CD4-positive, alpha-beta memory T cell (primary cell): Measurements from ENCODE around the gene YIPF3. TPM values are rescaled to one million over a fixed set of nuclear protein-coding genes. Genes with fewer than 3 reads are reported as not detected.

Source experiments
- CTCF ChIA-PET: fragments of 350-600 bp; sonication (Branson Sonifier 250); formaldehyde crosslinking; loops from one replicate; lab custom pipeline; 2021; ENCODE audit warnings: inconsistent platforms; ENCODE audit not compliant: partially characterized antibody; lab: Charles Lee
- POLR2A ChIA-PET: fragments of 350-600 bp; sonication (Branson Sonifier 250); formaldehyde crosslinking; loops from one replicate; lab custom pipeline; 2021; ENCODE audit not compliant: partially characterized antibody; lab: Charles Lee
- DNase-seq, 5 donors: peaks; one replicate each; pipeline versions ENCODE4 v3.0.0 to v3.0.0-alpha.2; 2020 to 2022; ENCODE audit warnings: mixed read lengths in 1 of 5
- H3K27ac ChIP-seq: one replicate; pipeline ENCODE4 v1.7.0; 2013; ENCODE audit warnings: low read depth, low read length
- H3K27me3 ChIP-seq: 2 replicates; pipeline ENCODE4 v1.7.0; 2013; ENCODE audit warnings: mild to moderate bottlenecking, low read length, moderate library complexity; ENCODE audit not compliant: insufficient read depth
- H3K36me3 ChIP-seq: 2 replicates; pipeline ENCODE4 v1.7.0; 2013; ENCODE audit warnings: mild to moderate bottlenecking, low read length, moderate library complexity; ENCODE audit not compliant: insufficient read depth
- H3K4me1 ChIP-seq: 2 replicates; pipeline ENCODE4 v1.7.0; 2013; ENCODE audit warnings: mild to moderate bottlenecking, low read length, moderate library complexity; ENCODE audit not compliant: insufficient read depth
- H3K4me3 ChIP-seq, 2 donors: one replicate each; pipeline ENCODE4 v1.7.0; 2013; ENCODE audit warnings: low read length in 2 of 2, mild to moderate bottlenecking in 1 of 2
- H3K9me3 ChIP-seq, 2 donors: one replicate each; pipeline ENCODE4 v1.7.0; 2013; ENCODE audit warnings: low read length in 2 of 2, control low read depth in 1 of 2; ENCODE audit not compliant: control insufficient read depth in 1 of 2
- H3K27ac Mint-ChIP-seq, 7 donors: one replicate each; pipeline ENCODE4 v1.8.0; 2020 to 2021; ENCODE audit warnings: mixed read lengths in 7 of 7, mild to moderate bottlenecking in 6 of 7, inconsistent platforms in 3 of 7, moderate library complexity in 3 of 7
- H3K27me3 Mint-ChIP-seq, 2 donors: one replicate each; pipeline ENCODE4 v1.8.0; 2020 to 2021; ENCODE audit warnings: mixed read lengths in 2 of 2
- H3K36me3 Mint-ChIP-seq, 2 donors: one replicate each; pipeline ENCODE4 v1.8.0; 2020 to 2021; ENCODE audit warnings: mixed read lengths in 2 of 2, inconsistent platforms in 1 of 2, mild to moderate bottlenecking in 1 of 2
- H3K4me1 Mint-ChIP-seq, 4 donors: one replicate each; pipeline ENCODE4 v1.8.0; 2020 to 2021; ENCODE audit warnings: mixed read lengths in 4 of 4, mild to moderate bottlenecking in 1 of 4
- H3K4me3 Mint-ChIP-seq, 8 donors: one replicate each; pipeline ENCODE4 v1.8.0; 2020 to 2021; ENCODE audit warnings: mixed read lengths in 8 of 8, mild to moderate bottlenecking in 7 of 8, moderate library complexity in 6 of 8, inconsistent platforms in 3 of 8
- H3K9me3 Mint-ChIP-seq, 8 donors: one replicate each; pipeline ENCODE4 v1.8.0; 2020 to 2021; ENCODE audit warnings: mixed read lengths in 8 of 8, mild to moderate bottlenecking in 5 of 8, inconsistent platforms in 3 of 8, moderate library complexity in 1 of 8
- intact Hi-C: fragments of 100-400 bp; cut with micrococcal nuclease; formaldehyde crosslinking; loops from one replicate; pipeline ENCODE4 v1.15.1; 2023
- polyA plus RNA-seq, 2 donors: library from polyadenylated mRNA; unstranded; fragments of 300-500 nt; fragmentation: Illumina TruSeq; gene quantifications; one replicate each; pipeline ENCODE4 v1.2.3, GENCODE V29; 2021
- total RNA-seq, 2 experiments: library from RNA; stranded (reverse); gene quantifications; one replicate each; pipeline ENCODE4 v1.2.3, GENCODE V29; 2021

Gene YIPF3
- total and polyA plus RNA-seq, 4 experiments from 2014 or later, result 74.8 to 94.7 (median 82.5) TPM

DNA sequence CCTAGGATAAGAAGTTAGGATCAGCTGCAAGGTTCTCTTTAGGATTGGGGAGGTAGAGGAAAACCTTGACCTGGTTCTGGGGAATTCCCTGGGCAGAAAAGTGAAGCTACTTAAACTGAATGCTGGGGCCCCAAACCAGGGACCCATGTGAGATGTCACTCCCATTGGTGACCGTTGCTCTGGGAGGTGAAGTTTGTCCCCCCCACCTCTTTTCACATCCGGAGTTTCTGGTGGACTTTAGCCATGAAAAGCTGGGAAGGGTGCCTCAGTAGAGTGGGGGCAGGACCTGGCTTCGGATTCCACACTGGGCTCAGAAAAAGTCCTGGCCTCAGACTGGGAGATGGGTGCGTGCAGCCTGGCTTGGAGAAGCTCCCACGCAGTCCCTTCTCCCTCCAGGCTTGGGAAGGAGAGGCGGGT lies 26.2 kb downstream of the YIPF3 start:
- ChIA-PET CTCF (interaction anchor here (0.6 to 9.1 kb wide), 2 partner anchors 14 to 83 kb away, joined by 3 to 108 read pairs; no protein-coding TSS in a partner anchor), POLR2A (no interaction called here)
- intact Hi-C loops, result loop anchor here (1.0 kb wide), 1 partner anchor 9 kb away; no protein-coding TSS in a partner anchor
- Mint-ChIP-seq H3K36me3 (peaks cover 4 to 21% of the 10 kb centered on the region in 2 donors), H3K4me3 (no peak overlapping the region), H3K27me3 (no peaks in the 10 kb centered on the region), H3K27ac (peak overlapping the region in 1 of 7 donors; percentile 48), H3K4me1 (peaks cover 25 to 40% (median 27%) of the 10 kb centered on the region in 4 donors), H3K9me3 (peaks cover 0 to 2% (median 0%) of the 10 kb centered on the region in 8 donors)
- no peak for DNase-seq
- H3K4me3 ChIP-seq, result no peak overlapping the region
- peaks cover 25% of the 10 kb centered on the region for H3K4me1 ChIP-seq
- no peaks in the 10 kb centered on the region for H3K36me3 ChIP-seq
- H3K27me3 ChIP-seq, result no peaks in the 10 kb centered on the region
- H3K9me3 ChIP-seq, result no peaks in the 10 kb centered on the region
- no peak overlapping the region for H3K27ac ChIP-seq

DNA sequence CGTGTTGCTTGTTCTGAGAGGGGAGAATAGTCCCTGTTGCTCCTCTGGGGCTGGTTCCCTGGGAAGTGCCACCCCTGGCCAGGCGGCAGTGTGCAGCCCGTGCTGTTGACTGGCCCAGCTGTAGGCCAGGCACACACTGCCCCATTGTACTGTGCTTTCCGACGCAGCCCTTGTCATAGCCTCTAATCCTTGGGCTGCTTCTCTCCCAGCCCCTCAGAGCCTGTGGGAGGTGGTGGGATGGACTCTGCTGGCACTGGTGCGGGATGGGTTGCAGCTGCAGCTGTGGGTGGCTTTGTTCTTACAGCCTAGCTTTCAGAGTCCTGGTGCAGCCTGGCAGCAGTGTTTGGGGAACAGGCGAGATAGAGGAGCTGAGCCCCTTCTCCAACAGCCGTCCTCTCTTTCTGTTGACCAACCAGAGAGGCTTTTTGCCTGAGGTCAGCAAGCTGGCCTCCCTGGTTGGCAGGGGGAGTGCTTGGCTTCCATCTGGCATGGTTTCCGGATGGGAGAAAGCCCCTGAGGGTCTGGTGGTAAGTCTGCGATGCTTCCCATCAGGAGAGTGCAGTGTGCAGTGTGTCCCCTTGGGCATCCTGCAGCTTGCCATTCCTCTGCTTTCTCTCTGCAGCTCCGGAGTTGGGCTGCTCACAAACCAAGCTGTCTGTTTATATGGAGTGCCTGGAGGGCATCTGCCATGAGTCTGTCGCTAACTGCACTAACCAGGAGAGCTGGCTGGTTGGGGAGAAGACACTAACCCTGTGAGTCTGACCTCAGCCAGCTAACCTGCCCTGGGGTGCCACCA lies 27.3 kb downstream of the YIPF3 start:
- H3K9me3 Mint-ChIP-seq, result peaks cover 0 to 2% (median 0%) of the 10 kb centered on the region in 8 donors
- ChIA-PET POLR2A (no interaction called here), CTCF (interaction anchor here (1.0 to 9.1 kb wide), 3 partner anchors 9 to 37 kb away, joined by 3 to 108 read pairs (median 3); no protein-coding TSS in a partner anchor)
- Histone ChIP-seq H3K27me3 (no peaks in the 10 kb centered on the region), H3K27ac (no peak overlapping the region), H3K4me1 (peaks cover 15% of the 10 kb centered on the region), H3K9me3 (no peaks in the 10 kb centered on the region), H3K36me3 (no peaks in the 10 kb centered on the region), H3K4me3 (no peak overlapping the region)
- H3K4me1 Mint-ChIP-seq, result peaks cover 17 to 39% (median 21%) of the 10 kb centered on the region in 4 donors
- no peak overlapping the region for H3K4me3 Mint-ChIP-seq
- no peak for DNase-seq
- no peaks in the 10 kb centered on the region for H3K27me3 Mint-ChIP-seq
- peaks cover 4 to 22% of the 10 kb centered on the region in 2 donors for H3K36me3 Mint-ChIP-seq
- intact Hi-C loops, result loop anchor here (1.0 kb wide), 1 partner anchor 8 kb away; no protein-coding TSS in a partner anchor
- peak overlapping the region in 3 of 7 donors; percentile 22 to 68 (median 60) for H3K27ac Mint-ChIP-seq

- no peaks in the 10 kb centered on the region for H3K36me3 ChIP-seq
- ChIA-PET CTCF (interaction anchor here (1.0 to 9.1 kb wide), 3 partner anchors 9 to 36 kb away, joined by 3 to 108 read pairs (median 3); no protein-coding TSS in a partner anchor), POLR2A (no interaction called here)
Observed at GRCh38 chr6:43488667-43489276, 28.0 kb downstream of the YIPF3 start.

DNA sequence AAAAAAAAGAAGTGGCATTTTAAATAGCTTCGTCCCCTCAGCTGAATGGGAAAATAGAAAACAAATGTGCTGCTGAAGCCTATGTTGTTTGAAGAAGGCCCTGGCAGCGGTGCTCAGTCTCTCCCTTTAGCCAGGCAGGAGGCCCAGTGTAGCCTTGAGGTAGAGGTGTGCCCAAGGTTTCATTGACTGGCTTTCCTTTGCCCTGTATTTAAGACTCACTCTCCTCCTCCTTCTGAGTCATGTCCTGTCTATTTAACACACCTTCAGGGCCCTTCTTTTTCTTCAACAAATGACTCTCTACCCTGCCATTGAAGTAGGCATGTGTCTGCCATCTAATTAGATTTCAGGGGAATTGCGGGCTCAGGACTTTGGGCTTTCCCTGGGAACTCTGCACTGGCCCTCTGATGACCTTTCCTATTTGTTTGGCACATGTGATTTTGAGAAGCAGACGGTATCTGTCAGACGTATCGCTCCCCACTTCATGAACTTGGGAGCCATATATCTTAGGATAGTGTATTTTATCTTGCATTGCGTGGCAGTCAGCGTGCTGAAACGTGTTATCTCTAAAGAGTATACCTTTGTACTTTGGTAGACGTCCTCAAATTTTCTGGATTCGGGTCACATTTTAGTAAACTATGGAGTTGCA lies 35.0 kb downstream of the YIPF3 start:
- Mint-ChIP-seq H3K9me3 (no peaks in the 10 kb centered on the region), H3K27me3 (no peaks in the 10 kb centered on the region), H3K4me1 (peaks cover 42 to 56% (median 48%) of the 10 kb centered on the region in 4 donors), H3K27ac (peak overlapping the region in 1 of 7 donors; percentile 26), H3K4me3 (no peak overlapping the region), H3K36me3 (peaks cover 0 to 19% of the 10 kb centered on the region in 2 donors)
- H3K9me3 ChIP-seq, result no peaks in the 10 kb centered on the region
- no peaks in the 10 kb centered on the region for H3K36me3 ChIP-seq
- peaks cover 25% of the 10 kb centered on the region for H3K4me1 ChIP-seq
- H3K4me3 ChIP-seq, result no peak overlapping the region
- POLR2A ChIA-PET, result no interaction called here
- CTCF ChIA-PET, result interaction anchor here (0.9 kb wide), 1 partner anchor 13 kb away, joined by 4 read pairs; no protein-coding TSS in a partner anchor
- no peak for DNase-seq
- no peaks in the 10 kb centered on the region for H3K27me3 ChIP-seq
- H3K27ac ChIP-seq, result no peak overlapping the region
- intact Hi-C loops, result loop anchor here (1.0 kb wide), 1 partner anchor 9 kb away; no protein-coding TSS in a partner anchor

More at GRCh38 chr6:43488667-43489276, 28.0 kb downstream of the YIPF3 start:
- H3K27ac ChIP-seq, result no peak overlapping the region
- peaks cover 8% of the 10 kb centered on the region for H3K4me1 ChIP-seq
- intact Hi-C loops, result no loop called here
- no peak overlapping the region for H3K4me3 ChIP-seq
- Mint-ChIP-seq H3K4me1 (peaks cover 10 to 33% (median 16%) of the 10 kb centered on the region in 4 donors), H3K9me3 (peaks cover 0 to 2% (median 0%) of the 10 kb centered on the region in 8 donors), H3K36me3 (peaks cover 4 to 20% of the 10 kb centered on the region in 2 donors), H3K4me3 (no peak overlapping the region), H3K27me3 (no peaks in the 10 kb centered on the region), H3K27ac (peak overlapping the region in 2 of 7 donors; percentile 17 to 68)
- no peaks in the 10 kb centered on the region for H3K9me3 ChIP-seq
- H3K27me3 ChIP-seq, result no peaks in the 10 kb centered on the region
- no peak for DNase-seq

DNA sequence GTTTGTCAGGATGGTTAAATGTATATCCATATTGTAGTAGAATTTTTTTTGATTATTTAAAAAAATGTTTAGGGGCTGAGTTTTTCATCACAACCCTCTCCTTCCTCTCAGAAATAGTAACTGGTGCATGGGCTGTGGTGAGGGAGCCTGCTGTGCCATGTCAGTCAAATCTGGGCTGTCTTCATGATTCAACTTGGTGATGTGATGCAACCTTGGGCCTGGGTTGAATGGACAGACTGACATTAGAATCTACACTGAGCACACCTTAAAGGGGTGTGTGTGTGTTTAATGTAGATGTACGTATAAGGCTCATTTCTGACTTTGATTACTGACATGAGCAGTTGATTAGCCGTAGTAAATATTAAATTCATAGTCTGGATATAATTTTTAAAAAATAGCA lies 35.7 kb downstream of the YIPF3 start:
- POLR2A ChIA-PET, result no interaction called here
- CTCF ChIA-PET, result interaction anchor here (0.9 to 3.1 kb wide), 3 partner anchors 14 to 29 kb away, joined by 3 to 22 read pairs (median 4); no protein-coding TSS in a partner anchor
- Histone ChIP-seq H3K4me3 (no peak overlapping the region), H3K27me3 (no peaks in the 10 kb centered on the region), H3K36me3 (no peaks in the 10 kb centered on the region), H3K4me1 (peaks cover 28% of the 10 kb centered on the region), H3K9me3 (no peaks in the 10 kb centered on the region), H3K27ac (no peak overlapping the region)
- H3K36me3 Mint-ChIP-seq, result peaks cover 0 to 17% of the 10 kb centered on the region in 2 donors
- no peak overlapping the region for H3K4me3 Mint-ChIP-seq
- H3K27ac Mint-ChIP-seq, result peak overlapping the region in 2 of 7 donors; percentile 32 to 60
- DNase-seq, result no peak
- intact Hi-C loops, result loop anchor here (1.0 kb wide), 1 partner anchor 9 kb away; no protein-coding TSS in a partner anchor
- H3K4me1 Mint-ChIP-seq, result peaks cover 42 to 59% (median 51%) of the 10 kb centered on the region in 4 donors
- H3K9me3 Mint-ChIP-seq, result no peaks in the 10 kb centered on the region
- no peaks in the 10 kb centered on the region for H3K27me3 Mint-ChIP-seq

- Histone ChIP-seq H3K27ac (peak overlapping the region; percentile 97), H3K27me3 (no peaks in the 10 kb centered on the region), H3K36me3 (no peaks in the 10 kb centered on the region), H3K4me3 (peak overlapping the region; percentile 45 to 69), H3K9me3 (no peaks in the 10 kb centered on the region), H3K4me1 (peaks cover 28% of the 10 kb centered on the region)
- intact Hi-C loops, result no loop called here
- no peaks in the 10 kb centered on the region for H3K9me3 Mint-ChIP-seq
- ChIA-PET POLR2A (interaction anchor here (0.8 to 3.5 kb wide), 10 partner anchors 14 to 914 kb away, joined by 3 to 33 read pairs (median 6); partner anchors contain the start of genes ABCC10, DLK2, DNPH1 and UBR2), CTCF (interaction anchor here (0.8 to 1.8 kb wide), 6 partner anchors 9 to 169 kb away, joined by 3 to 11 read pairs (median 3); partner anchors contain the start of gene CRIP3)
- H3K4me1 Mint-ChIP-seq, result peaks cover 40 to 49% (median 43%) of the 10 kb centered on the region in 4 donors
- peak in 4 of 5 donors; percentile 10 to 49 (median 16) for DNase-seq
- H3K36me3 Mint-ChIP-seq, result peaks cover 0 to 13% of the 10 kb centered on the region in 2 donors
- H3K4me3 Mint-ChIP-seq, result peak overlapping the region; percentile 85 to 97 (median 92)
- no peaks in the 10 kb centered on the region for H3K27me3 Mint-ChIP-seq
- H3K27ac Mint-ChIP-seq, result peak overlapping the region; percentile 89 to 99 (median 97)
Observed at GRCh38 chr6:43478008-43478372, 38.7 kb downstream of the YIPF3 start.
